ENCODE results near the gene GDF2.
A peak's percentile ranks its signal among the peaks of the same experiment; 100 is the strongest.

The GDF2 gene

DNA sequence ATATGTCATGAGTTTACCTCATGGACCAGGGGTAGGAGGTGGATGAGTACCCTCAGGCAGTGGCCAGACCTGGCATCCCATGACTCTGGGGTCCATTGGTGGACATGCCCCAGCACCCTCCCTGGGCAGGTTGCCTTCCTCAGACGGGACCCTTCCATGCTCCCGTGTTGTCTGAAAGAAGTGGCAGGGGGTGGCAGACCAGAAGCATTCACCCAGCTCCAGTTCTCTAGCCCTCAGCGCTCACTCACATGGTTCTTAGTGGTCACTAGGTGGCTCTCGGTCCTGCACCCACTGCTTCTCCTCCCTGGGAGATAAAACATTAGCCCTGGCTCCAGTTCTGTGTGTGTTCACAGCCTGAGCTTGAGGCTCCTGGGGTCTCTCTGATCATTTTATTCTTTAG, 31.9 kb downstream of the GDF2 start:
- H3K27ac ChIP-seq (ENCODE audit: low read depth, low read length) = no peak overlapping the region
- H3K4ac ChIP-seq (ENCODE audit: low read depth, low read length) = no peak overlapping the region
- H3K4me2 ChIP-seq (ENCODE audit: low read length) = no peak overlapping the region
- peak; percentile 25 for DNase-seq
- WGBS (ENCODE audit: extremely low coverage, insufficient coverage, low lambda C conversion rate) = no CpG with 5 or more reads among the region's 4 CpGs
- H3K36me3 ChIP-seq (ENCODE audit: control insufficient read depth, insufficient read depth, low read length) = no peaks in the 10 kb centered on the region
- H4K8ac ChIP-seq (ENCODE audit: low read depth, low read length) = no peak overlapping the region
- H3K27me3 ChIP-seq (ENCODE audit: insufficient read depth, low read length, poor library complexity) = no peaks in the 10 kb centered on the region
- no peak overlapping the region for H2BK5ac ChIP-seq (ENCODE audit: low read length)
- H2BK120ac ChIP-seq (ENCODE audit: low read depth, low read length) = no peak overlapping the region
- H3K79me2 ChIP-seq (ENCODE audit: control insufficient read depth, insufficient read depth, low read length) = no peaks in the 10 kb centered on the region
- no peak overlapping the region for H2AK5ac ChIP-seq (ENCODE audit: low read length)
- H3K9ac ChIP-seq (ENCODE audit: low read length) = no peak overlapping the region
- H4K5ac ChIP-seq (ENCODE audit: low read length) = no peak overlapping the region
- no peak overlapping the region for H3K18ac ChIP-seq (ENCODE audit: low read length)
- H3K4me1 ChIP-seq (ENCODE audit: control insufficient read depth, low read depth, low read length) = no peaks in the 10 kb centered on the region
- H2BK15ac ChIP-seq (replicated peaks; ENCODE audit: low read depth) = no peak overlapping the region
- no peak overlapping the region for H3K4me3 ChIP-seq (ENCODE audit: low read length)
- H3K79me1 ChIP-seq (ENCODE audit: low read length) = no peaks in the 10 kb centered on the region
- no peak overlapping the region for H3K56ac ChIP-seq (ENCODE audit: low read length)
- no peak overlapping the region for H3K23ac ChIP-seq (ENCODE audit: low read length)

DNA sequence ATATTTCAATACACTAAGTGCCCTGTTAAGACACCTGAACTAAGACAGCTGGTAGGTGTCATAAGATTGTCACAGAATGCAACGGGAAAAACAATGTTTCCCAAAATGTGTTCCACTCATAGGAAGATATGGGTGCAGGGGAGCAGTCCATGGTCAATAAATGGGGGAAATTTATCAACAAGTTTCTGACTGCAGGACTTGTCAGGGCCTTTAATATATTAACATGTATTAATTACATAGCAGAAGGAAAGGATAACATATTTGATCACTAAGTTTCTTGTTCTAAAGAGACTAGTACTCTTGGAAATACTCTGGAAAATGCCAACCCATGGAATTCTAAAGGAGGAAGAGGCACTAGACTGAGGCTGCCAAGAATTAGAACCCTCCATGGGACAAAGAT, 32.6 kb downstream of the GDF2 start:
- Histone ChIP-seq H3K23ac (ENCODE audit: low read length) (no peak overlapping the region), H3K56ac (ENCODE audit: low read length) (no peak overlapping the region), H2BK5ac (ENCODE audit: low read length) (no peak overlapping the region), H3K18ac (ENCODE audit: low read length) (no peak overlapping the region), H3K79me1 (ENCODE audit: low read length) (no peaks in the 10 kb centered on the region), H3K4me2 (ENCODE audit: low read length) (no peak overlapping the region), H3K27me3 (ENCODE audit: insufficient read depth, low read length, poor library complexity) (no peaks in the 10 kb centered on the region), H3K27ac (ENCODE audit: low read depth, low read length) (no peak overlapping the region), H4K8ac (ENCODE audit: low read depth, low read length) (no peak overlapping the region), H3K9ac (ENCODE audit: low read length) (no peak overlapping the region), H3K4ac (ENCODE audit: low read depth, low read length) (no peak overlapping the region), H2BK120ac (ENCODE audit: low read depth, low read length) (no peak overlapping the region), H3K36me3 (ENCODE audit: control insufficient read depth, insufficient read depth, low read length) (no peaks in the 10 kb centered on the region), H2BK15ac (replicated peaks; ENCODE audit: low read depth) (no peak overlapping the region), H3K79me2 (ENCODE audit: control insufficient read depth, insufficient read depth, low read length) (no peaks in the 10 kb centered on the region), H3K4me1 (ENCODE audit: control insufficient read depth, low read depth, low read length) (no peaks in the 10 kb centered on the region), H2AK5ac (ENCODE audit: low read length) (no peak overlapping the region), H3K4me3 (ENCODE audit: low read length) (no peak overlapping the region), H4K5ac (ENCODE audit: low read length) (no peak overlapping the region)
- WGBS (ENCODE audit: extremely low coverage, insufficient coverage, low lambda C conversion rate) = no CpG with 5 or more reads among the region's 1 CpG
- no peak for DNase-seq

DNA sequence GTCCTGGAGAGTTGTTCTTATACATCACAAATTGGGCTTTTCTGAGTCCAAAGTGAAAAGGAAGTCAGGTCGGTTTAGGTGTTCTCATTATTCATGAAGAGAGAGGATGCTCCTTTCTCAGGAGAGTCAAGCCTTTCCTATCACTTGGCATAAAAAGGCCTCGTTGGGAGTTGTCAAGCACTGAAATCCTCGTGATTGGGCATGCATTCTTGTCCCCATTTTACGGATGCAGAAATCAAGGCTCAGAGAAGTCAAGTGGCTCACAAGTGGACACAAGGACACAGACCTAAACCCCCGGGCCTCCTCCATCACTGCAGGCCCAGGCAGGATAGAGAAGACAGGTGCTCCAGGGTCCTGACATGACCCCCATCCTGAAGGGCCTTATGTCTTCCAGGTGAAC, 34.5 kb downstream of the GDF2 start:
- no peaks in the 10 kb centered on the region for H3K27me3 ChIP-seq (ENCODE audit: insufficient read depth, low read length, poor library complexity)
- no peak overlapping the region for H3K23ac ChIP-seq (ENCODE audit: low read length)
- H3K18ac ChIP-seq (ENCODE audit: low read length) = no peak overlapping the region
- H3K9ac ChIP-seq (ENCODE audit: low read length) = no peak overlapping the region
- H3K56ac ChIP-seq (ENCODE audit: low read length) = no peak overlapping the region
- no peak overlapping the region for H4K5ac ChIP-seq (ENCODE audit: low read length)
- H3K79me1 ChIP-seq (ENCODE audit: low read length) = no peaks in the 10 kb centered on the region
- H3K4me2 ChIP-seq (ENCODE audit: low read length) = no peak overlapping the region
- H3K36me3 ChIP-seq (ENCODE audit: control insufficient read depth, insufficient read depth, low read length) = no peaks in the 10 kb centered on the region
- no peak overlapping the region for H3K4ac ChIP-seq (ENCODE audit: low read depth, low read length)
- whole genome bisulfite sequencing (ENCODE audit: extremely low coverage, insufficient coverage, low lambda C conversion rate) = no CpG with 5 or more reads among the region's 5 CpGs
- H4K8ac ChIP-seq (ENCODE audit: low read depth, low read length) = no peak overlapping the region
- H2BK15ac ChIP-seq (replicated peaks; ENCODE audit: low read depth) = no peak overlapping the region
- no peak overlapping the region for H2BK5ac ChIP-seq (ENCODE audit: low read length)
- H2AK5ac ChIP-seq (ENCODE audit: low read length) = no peak overlapping the region
- DNase-seq = no peak
- H3K79me2 ChIP-seq (ENCODE audit: control insufficient read depth, insufficient read depth, low read length) = no peaks in the 10 kb centered on the region
- no peaks in the 10 kb centered on the region for H3K4me1 ChIP-seq (ENCODE audit: control insufficient read depth, low read depth, low read length)
- no peak overlapping the region for H2BK120ac ChIP-seq (ENCODE audit: low read depth, low read length)
- H3K27ac ChIP-seq (ENCODE audit: low read depth, low read length) = no peak overlapping the region
- no peak overlapping the region for H3K4me3 ChIP-seq (ENCODE audit: low read length)

DNA sequence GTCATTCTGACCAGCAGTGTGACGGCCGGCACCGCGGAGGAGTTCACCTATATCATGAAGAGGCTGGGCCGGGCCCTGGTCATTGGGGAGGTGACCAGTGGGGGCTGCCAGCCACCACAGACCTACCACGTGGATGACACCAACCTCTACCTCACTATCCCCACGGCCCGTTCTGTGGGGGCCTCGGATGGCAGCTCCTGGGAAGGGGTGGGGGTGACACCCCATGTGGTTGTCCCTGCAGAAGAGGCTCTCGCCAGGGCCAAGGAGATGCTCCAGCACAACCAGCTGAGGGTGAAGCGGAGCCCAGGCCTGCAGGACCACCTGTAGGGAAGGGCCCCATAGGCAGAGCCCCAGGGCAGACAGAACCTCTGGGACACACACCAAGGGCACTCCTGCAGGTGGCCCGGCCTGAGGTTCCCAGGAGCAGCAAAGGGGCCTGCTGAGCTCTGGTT, 34.9 kb downstream of the GDF2 start:
- Histone ChIP-seq H3K4me1 (ENCODE audit: control insufficient read depth, low read depth, low read length) (no peaks in the 10 kb centered on the region), H4K8ac (ENCODE audit: low read depth, low read length) (no peak overlapping the region), H3K23ac (ENCODE audit: low read length) (no peak overlapping the region), H3K79me2 (ENCODE audit: control insufficient read depth, insufficient read depth, low read length) (no peaks in the 10 kb centered on the region), H3K36me3 (ENCODE audit: control insufficient read depth, insufficient read depth, low read length) (no peaks in the 10 kb centered on the region), H3K79me1 (ENCODE audit: low read length) (no peaks in the 10 kb centered on the region), H3K4me2 (ENCODE audit: low read length) (no peak overlapping the region), H3K27ac (ENCODE audit: low read depth, low read length) (no peak overlapping the region), H3K56ac (ENCODE audit: low read length) (no peak overlapping the region), H3K4me3 (ENCODE audit: low read length) (no peak overlapping the region), H3K4ac (ENCODE audit: low read depth, low read length) (no peak overlapping the region), H2BK5ac (ENCODE audit: low read length) (no peak overlapping the region), H2BK15ac (replicated peaks; ENCODE audit: low read depth) (no peak overlapping the region), H3K27me3 (ENCODE audit: insufficient read depth, low read length, poor library complexity) (no peaks in the 10 kb centered on the region), H3K9ac (ENCODE audit: low read length) (no peak overlapping the region), H4K5ac (ENCODE audit: low read length) (no peak overlapping the region), H2BK120ac (ENCODE audit: low read depth, low read length) (no peak overlapping the region), H2AK5ac (ENCODE audit: low read length) (no peak overlapping the region), H3K18ac (ENCODE audit: low read length) (no peak overlapping the region)
- no peak for DNase-seq
- WGBS (ENCODE audit: extremely low coverage, insufficient coverage, low lambda C conversion rate) = no CpG with 5 or more reads among the region's 12 CpGs

DNA sequence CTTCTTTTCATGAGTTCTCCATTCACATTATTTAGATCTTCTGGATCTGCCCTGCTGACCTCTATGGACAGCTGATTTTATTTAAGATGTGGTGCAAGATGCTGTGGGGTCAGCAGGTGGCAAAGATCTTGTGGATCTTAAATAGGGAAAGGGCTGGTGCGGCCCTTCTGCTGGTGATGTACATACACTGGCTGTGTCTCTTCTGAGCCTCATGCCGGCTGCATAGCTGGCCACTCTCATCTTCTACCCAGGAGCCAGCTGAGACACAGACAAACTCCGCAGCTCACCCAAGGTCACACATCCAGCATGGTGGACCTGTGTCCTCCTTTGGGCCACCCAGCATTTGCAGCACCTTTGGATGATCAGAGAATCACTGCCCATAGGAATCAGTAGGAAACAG, 35.7 kb downstream of the GDF2 start:
- Histone ChIP-seq H2BK120ac (ENCODE audit: low read depth, low read length) (no peak overlapping the region), H3K36me3 (ENCODE audit: control insufficient read depth, insufficient read depth, low read length) (no peaks in the 10 kb centered on the region), H2AK5ac (ENCODE audit: low read length) (no peak overlapping the region), H4K8ac (ENCODE audit: low read depth, low read length) (no peak overlapping the region), H3K79me1 (ENCODE audit: low read length) (no peaks in the 10 kb centered on the region), H4K5ac (ENCODE audit: low read length) (no peak overlapping the region), H3K4me1 (ENCODE audit: control insufficient read depth, low read depth, low read length) (no peaks in the 10 kb centered on the region), H2BK15ac (replicated peaks; ENCODE audit: low read depth) (no peak overlapping the region), H3K27me3 (ENCODE audit: insufficient read depth, low read length, poor library complexity) (no peaks in the 10 kb centered on the region), H2BK5ac (ENCODE audit: low read length) (no peak overlapping the region), H3K9ac (ENCODE audit: low read length) (no peak overlapping the region), H3K56ac (ENCODE audit: low read length) (no peak overlapping the region), H3K4me2 (ENCODE audit: low read length) (no peak overlapping the region), H3K79me2 (ENCODE audit: control insufficient read depth, insufficient read depth, low read length) (no peaks in the 10 kb centered on the region), H3K27ac (ENCODE audit: low read depth, low read length) (no peak overlapping the region), H3K4ac (ENCODE audit: low read depth, low read length) (no peak overlapping the region), H3K4me3 (ENCODE audit: low read length) (no peak overlapping the region), H3K18ac (ENCODE audit: low read length) (no peak overlapping the region), H3K23ac (ENCODE audit: low read length) (peak overlapping the region; percentile 24)
- WGBS (ENCODE audit: extremely low coverage, insufficient coverage, low lambda C conversion rate) = no CpG with 5 or more reads among the region's 3 CpGs
- no peak for DNase-seq

DNA sequence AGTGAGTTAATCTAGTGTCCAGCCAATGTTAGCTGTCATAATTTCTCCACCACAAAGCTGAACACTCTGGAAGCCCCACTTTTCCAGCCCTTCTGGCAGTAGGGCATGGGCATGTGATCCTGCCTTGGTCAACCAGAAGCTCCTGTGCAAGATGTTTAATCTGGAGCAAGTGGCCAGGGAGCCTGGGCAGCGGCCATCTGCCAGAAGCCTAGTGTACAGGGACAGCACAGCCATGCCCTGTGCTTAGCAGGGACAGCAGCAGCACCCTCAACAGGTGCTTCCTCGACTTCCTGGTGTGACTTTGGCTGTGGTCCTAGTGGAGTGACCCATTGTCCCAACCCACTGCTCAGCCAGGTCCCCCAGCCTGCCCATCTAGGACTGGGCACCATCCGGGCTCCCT, 36.2 kb downstream of the GDF2 start:
- H3K27ac ChIP-seq (ENCODE audit: low read depth, low read length) = no peak overlapping the region
- no peak overlapping the region for H3K9ac ChIP-seq (ENCODE audit: low read length)
- no peak overlapping the region for H2BK15ac ChIP-seq (replicated peaks; ENCODE audit: low read depth)
- H3K79me2 ChIP-seq (ENCODE audit: control insufficient read depth, insufficient read depth, low read length) = no peaks in the 10 kb centered on the region
- H4K5ac ChIP-seq (ENCODE audit: low read length) = no peak overlapping the region
- WGBS (ENCODE audit: extremely low coverage, insufficient coverage, low lambda C conversion rate) = no CpG with 5 or more reads among the region's 3 CpGs
- H2BK120ac ChIP-seq (ENCODE audit: low read depth, low read length) = no peak overlapping the region
- no peak for DNase-seq
- no peak overlapping the region for H4K8ac ChIP-seq (ENCODE audit: low read depth, low read length)
- H3K4ac ChIP-seq (ENCODE audit: low read depth, low read length) = no peak overlapping the region
- H2AK5ac ChIP-seq (ENCODE audit: low read length) = no peak overlapping the region
- no peak overlapping the region for H3K4me2 ChIP-seq (ENCODE audit: low read length)
- no peaks in the 10 kb centered on the region for H3K36me3 ChIP-seq (ENCODE audit: control insufficient read depth, insufficient read depth, low read length)
- H3K18ac ChIP-seq (ENCODE audit: low read length) = no peak overlapping the region
- no peak overlapping the region for H3K56ac ChIP-seq (ENCODE audit: low read length)
- no peaks in the 10 kb centered on the region for H3K4me1 ChIP-seq (ENCODE audit: control insufficient read depth, low read depth, low read length)
- no peak overlapping the region for H2BK5ac ChIP-seq (ENCODE audit: low read length)
- no peak overlapping the region for H3K23ac ChIP-seq (ENCODE audit: low read length)
- no peaks in the 10 kb centered on the region for H3K79me1 ChIP-seq (ENCODE audit: low read length)
- no peak overlapping the region for H3K4me3 ChIP-seq (ENCODE audit: low read length)
- H3K27me3 ChIP-seq (ENCODE audit: insufficient read depth, low read length, poor library complexity) = no peaks in the 10 kb centered on the region
